ENCODE results near the gene ABLIM3.

The ABLIM3 gene

DNA sequence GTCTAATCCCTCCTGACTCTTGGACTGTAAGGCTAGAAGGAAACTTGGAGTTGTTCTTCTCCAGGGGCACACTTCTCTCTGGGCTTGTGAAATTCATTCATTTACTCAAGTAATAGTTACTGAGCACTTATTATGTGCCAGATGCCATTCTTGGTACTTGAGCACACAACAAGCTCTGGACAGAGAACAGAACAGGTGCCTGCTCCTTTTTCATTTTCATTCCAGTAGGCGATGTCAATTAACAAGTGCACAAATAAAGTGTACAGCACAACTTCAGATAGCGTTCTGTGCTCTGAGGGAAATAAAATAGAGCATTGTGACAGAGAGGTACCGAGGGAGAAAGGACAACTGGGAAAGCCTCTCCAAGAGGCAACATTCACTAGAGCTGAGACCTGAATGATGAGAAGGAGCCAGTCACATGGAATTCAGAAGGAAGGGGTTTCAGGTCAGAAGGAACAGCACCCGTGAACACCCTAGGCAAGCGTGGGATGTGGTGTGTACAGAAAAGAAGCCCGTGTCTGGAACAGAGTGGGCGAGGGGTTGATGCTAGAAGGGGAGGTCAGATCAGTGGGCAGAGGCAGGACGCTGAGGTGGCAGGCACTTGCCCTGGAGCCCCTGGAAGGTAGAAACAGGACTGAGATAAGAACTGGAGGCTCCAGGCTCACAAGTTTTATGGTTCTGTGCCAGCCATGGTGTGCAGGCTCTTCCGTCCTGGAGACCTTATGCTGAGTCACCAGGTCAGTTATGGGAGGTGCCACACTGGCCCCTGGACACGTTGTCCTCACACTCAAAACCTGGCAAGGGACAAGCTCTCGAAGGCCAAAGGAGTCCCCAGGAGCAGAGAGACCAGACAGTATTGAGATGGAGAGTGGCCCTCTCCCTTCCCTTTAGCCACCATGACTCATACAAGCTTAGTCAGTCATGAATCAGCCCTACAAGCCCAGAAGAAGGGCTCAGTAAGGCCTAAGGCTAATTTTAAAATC lies 7.2 kb upstream of the ABLIM3 start:
- DNase-seq (ENCODE audit: low spot score), result peak; percentile 85

DNA sequence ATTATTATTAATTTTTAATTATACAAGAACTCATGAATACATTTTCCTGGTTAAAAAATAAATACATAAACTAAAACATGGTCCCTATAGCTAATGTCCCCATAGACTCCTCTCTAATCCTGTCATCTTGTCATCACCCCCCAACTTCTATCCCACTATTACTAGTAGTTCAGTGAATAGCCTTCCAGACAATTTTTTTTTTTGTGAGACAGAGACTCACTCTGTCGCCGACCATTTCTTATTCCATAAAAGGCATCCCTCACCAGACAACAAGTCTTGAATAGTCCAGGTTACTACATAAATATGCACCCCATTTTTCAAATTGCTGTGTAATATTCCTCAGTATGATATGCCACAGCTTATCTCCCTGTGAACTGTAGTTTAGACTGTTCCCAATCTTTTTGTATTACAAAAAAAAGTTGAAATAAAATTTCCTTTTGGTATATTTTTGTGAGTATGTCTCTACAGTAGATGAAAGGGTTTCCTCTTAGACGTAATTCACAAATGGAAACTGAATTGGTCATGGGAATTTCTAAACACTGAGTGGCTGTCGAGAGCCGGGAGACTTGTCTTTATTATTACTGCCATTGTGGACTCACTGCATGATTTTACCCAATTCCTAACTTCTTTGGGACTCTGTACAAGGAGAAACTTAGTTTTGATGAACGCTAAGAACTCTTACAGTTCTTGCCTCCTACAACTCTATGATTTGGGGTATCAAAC lies 6.4 kb upstream of the ABLIM3 start:
- DNase-seq (ENCODE audit: low spot score), result no peak

DNA sequence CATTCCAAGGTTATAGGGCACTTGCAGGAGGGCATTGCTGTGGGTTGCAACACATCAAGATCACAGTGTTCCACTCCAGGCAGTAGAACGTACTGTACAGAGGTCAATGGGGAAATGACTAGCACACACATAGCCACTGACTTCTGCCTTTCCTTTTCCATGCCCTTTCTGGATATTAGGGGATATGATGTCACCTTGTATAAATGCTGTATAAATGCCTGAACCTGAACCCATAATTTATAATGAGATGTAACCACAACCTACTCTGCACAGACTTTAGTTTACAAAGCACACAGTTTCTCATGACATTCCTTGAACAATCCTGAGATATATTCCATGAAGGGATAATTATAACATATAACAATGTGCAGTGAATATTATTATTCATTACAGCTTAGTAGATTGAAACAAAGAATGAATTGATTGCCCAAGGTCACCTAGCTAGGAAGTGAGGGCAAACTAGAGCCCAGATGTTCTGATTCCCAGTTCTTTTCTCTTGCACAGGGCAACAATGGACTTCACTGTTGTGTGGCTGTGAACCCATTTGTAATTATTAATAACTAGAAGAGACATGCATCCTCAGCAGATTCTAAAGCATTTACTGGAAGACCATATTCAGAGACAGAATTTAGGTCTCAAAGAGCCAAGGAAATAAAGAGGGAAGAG lies 5.6 kb upstream of the ABLIM3 start:
- DNase-seq (ENCODE audit: low spot score), result peak; percentile 25

DNA sequence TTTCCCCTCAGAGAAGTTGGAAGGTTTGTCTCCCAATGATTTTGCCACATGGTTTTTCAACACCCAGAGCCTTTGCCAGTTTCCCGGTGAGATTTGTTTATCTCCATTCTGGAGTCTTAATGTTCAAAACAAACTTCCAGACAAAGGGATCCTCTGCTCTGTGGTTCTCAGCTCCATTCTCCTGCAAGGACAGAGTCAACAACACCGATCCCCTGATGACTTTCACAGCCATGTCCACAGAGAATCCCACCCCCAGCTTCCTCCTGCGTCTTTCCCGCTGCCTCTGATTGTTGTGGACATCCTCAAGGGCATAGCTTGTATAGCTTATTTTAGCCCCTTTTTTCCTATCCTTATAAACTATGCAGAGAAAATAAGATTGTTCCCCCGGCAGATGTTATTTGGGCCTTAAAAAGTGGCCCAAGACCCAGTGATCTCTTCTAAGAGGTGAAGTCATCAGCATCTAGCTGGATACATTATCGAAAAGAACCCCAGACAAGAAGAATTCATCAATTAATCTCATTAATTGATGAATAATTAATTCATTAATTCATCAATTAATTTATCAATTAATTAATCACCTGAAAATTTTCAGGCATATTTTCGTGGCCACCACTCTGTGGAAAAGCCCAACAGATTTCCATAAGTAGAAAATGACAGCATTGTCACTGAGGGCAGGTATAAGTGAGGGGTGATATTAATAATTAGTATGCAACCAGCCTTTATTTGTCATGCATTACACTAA lies 2.9 kb upstream of the ABLIM3 start:
- DNase-seq (ENCODE audit: low spot score), result no peak

DNA sequence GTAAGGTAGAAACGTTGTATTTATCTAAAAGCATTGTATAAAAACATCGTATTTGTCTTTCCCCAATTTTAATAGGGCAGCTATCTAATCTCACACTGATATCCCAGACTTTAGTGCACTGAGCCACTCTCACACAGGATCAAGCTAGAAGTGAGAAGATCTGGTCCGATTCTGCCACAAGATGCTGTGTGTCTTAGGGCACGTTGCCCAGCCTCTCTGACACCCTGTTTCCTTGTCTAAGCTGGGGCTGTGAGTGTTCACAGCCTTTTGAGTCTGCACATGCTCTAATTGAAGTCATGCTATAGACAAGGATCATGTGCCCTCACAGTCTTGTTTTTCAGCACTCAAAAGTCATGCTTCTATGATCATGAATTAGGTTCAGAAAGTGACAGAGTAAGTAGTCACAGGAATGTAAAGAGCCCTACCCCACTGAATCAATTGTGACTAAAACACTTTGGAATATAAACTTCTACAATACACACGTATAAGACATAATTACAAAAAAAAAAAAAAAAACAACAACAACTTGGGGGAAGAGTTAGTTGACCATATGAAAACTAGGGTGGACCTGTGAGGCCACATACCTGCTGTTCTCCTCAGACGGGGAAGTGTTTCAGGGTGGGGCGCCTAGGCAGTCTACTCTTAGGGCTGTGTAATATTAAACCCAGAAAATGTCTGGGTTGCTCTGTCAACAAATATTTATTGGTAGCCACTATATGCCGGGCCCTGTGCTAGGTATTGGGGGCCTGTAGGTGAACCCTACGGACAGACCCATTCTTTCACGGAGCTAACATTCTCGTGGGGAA lies 893 bp upstream of the ABLIM3 start:
- DNase-seq (ENCODE audit: low spot score), result no peak

DNA sequence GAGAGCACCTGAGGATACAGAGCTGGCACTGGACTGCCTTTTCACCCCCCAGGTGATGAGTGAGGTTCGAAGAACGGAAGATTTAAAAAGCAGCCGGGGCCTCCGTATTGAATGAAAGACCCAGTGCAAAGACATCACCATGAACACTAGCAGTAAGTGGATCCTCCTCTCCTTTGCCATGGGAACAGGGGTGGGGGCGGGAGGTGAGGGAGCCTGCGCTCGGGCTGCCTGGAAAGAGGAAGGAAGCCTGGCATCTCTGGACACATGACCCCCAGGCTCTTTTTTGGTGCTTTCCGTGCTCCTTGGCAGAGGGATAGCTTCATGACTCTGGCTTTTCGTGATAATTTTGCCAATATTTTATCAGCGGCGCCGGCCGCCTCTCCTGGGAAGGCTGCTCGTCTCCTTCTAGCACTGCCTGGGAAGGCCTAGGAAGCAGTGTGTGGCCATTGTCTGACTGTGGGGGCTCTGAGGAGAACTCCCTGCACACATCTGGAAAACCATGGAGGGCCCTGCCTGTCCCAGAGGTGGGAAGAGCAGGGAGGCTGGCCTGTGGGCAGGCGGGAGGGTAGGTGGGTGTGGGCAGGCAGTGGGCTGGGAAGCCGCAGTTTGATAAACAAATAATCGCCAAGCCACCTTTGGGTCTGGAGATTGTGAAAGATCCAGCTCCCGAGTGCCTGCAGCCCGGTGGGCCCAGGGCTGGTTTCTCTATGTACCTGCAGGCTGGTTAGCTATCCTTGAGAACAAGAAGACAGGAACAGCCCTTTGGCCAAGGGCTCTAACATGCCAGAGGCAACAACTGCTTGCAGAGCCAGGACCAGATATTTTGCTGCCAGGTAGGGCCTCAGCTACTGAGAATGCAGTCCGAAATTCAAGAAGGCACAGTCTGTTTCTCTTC lies 911 bp downstream of the ABLIM3 start:
- DNase-seq (ENCODE audit: low spot score), result peak; percentile 51

DNA sequence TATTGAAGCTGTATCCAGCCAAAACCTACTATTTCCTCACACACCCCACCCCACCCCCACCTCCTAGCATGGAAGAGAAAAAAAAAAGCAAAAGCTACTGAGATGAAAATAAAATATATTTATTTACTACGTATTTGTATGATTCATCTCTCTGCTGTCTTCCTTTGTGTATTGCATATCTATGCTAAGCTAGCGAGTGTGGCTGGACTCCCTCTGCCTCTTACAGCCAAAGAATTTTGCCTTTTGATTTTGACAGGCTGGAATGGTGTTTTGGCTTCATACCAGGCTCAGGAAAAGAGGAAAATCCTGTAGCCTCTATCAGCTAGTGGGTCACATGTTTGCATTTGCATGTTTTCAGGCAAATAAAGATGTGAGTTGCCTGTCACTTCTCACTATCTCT lies 2.2 kb downstream of the ABLIM3 start:
- peak; percentile 70 for DNase-seq (ENCODE audit: low spot score)

DNA sequence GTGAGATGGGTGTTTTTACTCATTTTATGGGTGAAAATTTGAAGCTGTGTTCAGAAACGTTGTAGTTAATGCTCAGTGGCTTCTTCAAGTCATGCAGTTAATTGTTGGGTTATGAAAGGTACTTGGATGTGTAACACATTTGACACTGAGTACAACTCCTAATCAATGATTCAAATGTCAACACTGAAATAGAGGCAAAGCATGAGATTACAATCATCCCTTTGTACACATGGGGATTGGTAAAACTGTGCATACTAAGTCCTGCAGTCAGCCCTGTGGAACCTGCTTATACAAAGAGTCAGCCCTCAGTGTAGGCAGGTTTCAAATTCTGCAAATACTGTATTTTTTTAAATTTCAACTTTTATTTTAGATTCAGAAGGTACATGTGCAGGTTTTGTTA lies 3.3 kb downstream of the ABLIM3 start:
- no peak for DNase-seq (ENCODE audit: low spot score)

DNA sequence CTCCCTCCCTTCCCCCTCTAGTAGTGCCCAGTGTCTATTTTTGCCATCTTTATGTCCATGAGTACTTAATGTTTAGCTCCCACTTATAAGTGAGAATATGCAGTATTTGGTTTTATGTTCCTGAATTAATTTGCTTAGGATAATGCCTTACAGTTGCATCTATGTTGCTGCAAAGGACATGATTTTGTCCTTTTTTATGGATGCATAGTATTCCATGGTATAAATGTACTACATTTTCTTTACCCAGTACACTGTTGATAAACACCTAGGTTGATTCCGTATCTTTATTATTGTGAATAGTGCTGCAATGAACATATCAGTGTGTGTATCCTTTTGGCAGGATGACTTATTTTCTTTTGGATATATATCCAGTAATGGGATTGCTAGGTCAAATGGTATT lies 3.8 kb downstream of the ABLIM3 start:
- no peak for DNase-seq (ENCODE audit: low spot score)

DNA sequence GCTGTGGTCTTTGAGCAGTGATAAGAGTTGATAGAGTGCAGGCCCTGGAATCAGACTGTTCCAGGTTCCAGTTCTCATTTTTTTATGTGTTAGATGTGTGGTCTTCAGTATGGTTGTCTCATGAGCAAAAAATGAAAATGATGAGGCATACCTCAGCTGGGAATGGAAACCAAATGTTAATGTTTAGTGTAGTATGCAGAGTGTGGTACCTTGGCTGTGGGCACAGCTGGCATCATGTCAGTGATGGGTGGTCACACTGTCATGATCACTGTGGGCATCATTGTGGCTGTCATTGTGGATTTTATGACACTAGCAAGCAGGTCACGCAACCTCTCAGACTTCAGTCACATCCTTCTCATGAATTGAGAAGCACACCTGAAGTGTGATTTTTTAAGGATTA lies 6.4 kb downstream of the ABLIM3 start:
- no peak for DNase-seq (ENCODE audit: low spot score)

DNA sequence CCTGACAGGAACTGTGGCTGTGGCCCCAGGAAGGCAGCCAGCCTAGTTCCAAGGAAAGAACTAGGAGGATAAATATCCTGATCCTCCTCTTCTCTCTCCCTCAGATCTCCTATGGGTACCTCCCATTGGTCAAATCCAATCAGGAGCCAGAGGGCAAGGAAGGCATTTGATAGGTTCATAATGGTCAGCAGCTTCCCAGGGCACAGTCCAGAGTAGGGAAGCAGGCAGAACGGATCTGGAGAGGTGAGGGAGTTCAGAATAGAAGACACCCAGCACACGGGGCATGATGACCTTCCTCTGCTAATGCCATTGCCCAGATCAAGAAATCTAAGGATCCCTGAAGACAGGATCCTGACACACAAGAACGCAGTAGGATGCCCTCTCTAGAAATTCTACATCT lies 8.6 kb downstream of the ABLIM3 start:
- DNase-seq (ENCODE audit: low spot score), result no peak

DNA sequence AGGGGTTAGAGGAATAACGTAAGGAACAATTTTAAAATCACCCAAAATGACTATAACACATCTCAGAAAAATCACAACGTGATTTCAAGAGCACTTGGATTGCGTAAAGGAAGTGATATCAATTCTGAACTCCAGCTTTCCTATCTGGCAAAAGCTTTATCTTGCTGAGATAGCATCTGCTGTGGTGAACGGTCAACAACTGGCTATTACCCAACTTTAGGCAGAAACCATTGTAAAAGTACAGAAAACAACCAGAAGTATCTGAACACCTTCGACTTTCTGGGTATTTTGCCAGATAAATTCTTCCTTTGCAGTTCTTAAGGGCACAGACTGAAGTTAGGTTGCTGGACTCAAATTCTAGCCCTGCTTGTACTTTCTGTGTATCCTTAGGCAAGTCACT lies 9.2 kb downstream of the ABLIM3 start:
- no peak for DNase-seq (ENCODE audit: low spot score)

DNA sequence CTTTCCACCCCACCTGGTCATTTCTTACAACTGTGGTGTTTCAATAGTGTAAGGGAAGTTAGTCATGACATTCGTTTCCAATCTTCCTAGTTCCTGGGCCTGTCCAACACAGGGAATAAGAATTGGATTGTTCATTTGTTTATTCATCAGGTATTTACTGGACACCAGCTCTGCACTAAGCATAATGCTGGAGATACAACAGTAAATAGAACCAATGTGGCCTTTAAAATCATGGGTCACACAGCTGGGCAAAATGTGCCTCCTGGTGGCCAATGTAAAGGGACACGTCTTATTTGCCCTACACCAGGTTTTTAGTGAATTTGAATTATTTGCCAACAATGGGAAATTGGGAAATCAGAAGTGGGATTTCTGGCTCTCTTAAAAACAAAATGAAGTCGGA lies 10.4 kb downstream of the ABLIM3 start:
- DNase-seq (ENCODE audit: low spot score), result no peak

DNA sequence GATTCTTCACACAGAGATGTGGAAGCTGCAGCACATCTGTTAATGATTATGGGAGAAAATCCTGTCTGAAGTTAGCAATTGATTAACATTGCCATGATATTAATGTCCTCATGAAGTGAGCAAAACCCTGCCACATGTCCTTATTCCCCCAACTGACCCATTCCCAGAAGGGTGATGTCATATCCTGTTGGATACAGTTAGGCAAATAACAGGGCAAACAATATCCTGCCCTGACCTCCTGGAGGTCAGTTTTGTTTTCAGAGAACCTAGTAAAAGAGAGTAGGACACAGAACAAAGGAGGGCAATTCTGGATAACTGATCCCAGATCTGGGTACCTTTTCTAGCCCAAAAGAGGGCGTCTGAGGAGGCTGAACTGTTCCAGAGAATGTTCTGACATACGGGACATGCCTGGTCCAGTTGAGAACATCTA lies 11.0 kb downstream of the ABLIM3 start:
- peak; percentile 38 for DNase-seq (ENCODE audit: low spot score)

DNA sequence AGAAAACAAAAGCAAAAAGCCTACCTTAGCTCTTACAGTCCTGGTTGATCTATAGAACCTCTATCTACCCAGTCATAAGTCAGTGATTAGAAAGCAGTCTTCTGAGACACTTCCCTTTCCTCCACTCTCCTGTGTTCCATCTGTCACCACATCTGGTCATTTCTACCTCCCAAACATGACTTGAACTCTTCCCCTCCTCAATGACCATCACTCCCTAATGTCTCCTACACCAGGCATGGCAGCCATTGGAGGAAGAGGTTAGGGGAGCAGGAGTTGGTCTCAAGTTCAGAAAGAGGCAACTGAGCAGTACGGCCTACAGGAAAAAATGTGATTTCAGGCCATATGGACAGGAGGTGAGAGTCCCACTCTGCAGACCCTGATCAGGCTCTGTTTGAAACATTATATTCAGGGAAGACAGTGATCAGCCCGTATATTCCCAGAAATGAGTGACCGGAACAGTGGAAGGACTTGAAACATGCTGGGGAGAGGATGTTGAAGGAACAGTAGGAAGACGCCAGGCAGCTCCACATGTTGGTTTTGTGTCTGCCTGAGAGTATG lies 12.0 kb downstream of the ABLIM3 start:
- DNase-seq (ENCODE audit: low spot score), result no peak

DNA sequence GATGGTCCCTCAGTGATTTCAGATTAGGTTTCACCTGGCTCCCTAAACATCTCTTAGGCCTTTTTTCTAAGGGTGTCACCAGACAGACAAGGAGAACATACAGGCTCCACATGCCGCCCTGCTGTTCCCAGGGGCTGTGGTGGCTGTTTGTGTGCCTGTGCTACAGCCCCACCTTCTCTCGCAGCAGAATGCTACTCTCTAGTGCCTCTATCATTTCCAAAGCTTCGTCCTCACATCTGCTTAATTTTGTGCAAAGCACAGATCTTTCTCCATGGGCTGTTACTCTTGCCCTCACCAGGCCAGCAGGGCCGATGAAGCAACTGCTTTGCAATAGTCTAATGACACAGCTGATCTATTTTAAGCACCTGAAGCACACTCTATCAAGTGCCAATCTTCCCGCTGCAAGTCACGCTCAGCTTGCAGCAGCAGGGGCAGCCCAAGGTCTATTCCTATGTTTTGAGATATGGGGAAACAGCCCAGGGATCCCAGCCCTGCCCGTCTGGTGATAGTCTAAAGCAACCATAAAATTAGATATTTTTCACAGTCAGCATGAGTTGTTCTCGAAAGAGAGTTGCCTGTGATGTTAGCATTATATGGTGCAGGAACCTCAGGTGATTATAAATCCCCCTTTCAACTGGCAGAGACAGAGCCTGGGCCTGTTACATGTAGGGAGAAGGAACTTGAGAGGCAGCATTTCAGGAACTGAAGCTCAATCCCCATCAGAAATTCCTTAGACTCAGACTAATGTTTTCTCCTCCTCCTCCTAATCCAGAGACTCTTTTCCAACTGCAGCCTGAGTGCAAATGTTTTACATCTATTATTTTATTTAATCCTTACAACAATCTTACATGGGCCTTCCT lies 12.7 kb downstream of the ABLIM3 start:
- peak; percentile 85 for DNase-seq (ENCODE audit: low spot score)

DNA sequence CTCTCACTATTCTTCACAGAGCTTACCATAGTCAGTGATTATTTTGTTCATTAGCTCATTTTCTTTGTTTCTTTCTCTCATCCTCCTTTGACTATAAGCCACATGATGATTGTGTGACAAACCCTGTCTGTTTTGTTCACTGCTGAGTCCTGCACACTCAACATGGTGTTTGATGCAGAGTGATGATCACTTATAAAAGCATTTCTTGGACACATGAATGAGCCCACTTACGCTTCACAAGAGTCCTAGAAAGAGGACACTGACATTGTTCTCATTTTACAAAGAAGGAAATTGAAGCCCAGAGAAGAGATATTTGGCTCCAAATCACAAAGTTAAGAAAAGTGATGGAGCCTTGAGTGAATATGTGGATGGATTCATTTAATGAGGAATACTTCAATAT lies 13.4 kb downstream of the ABLIM3 start:
- DNase-seq (ENCODE audit: low spot score), result no peak

DNA sequence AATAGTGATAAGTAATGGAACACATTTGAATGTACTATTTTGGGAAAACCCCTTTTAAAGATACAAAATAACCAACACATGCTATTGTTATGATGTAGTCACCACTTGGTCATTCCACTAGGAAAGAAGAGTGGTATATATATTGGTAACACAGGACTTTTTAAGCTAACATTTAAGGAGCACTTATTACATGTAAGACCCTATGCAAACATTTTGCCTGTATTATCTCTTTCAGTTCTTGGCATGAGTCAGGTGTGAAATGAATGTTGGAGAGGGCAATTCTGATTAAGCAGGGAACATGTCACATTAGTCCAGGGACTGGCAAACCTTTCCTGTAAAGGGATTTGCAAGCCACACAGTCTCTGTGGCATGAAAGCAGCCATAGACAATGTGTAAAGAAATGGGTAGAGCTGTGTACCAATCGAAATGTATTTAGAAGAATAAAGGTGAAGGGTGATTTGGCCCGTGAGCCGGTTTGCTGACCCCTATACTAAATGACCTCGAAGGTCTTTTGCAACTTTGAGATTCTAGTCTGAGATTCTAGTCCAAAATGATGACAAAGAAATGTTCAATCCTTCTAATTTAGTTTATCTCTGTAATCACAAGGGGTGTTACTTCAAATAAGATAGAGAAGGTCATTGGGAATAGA lies 15.3 kb downstream of the ABLIM3 start:
- no peak for DNase-seq (ENCODE audit: low spot score)

All from AG20443 (cell line).